HG02678 (cell line): Measurements from ENCODE around the gene CIP2A.

Source experiments
- ATAC-seq: cut with Tn5 transposase; IDR thresholded peaks from one replicate; pipeline ENCODE4 v1.9.1; 2021; ENCODE audit warnings: mild to moderate bottlenecking, moderate library complexity; ENCODE audit not compliant: unreplicated experiment

Gene CIP2A

GRCh38 chr3:108511490-108511889 lies 77.7 kb downstream of the CIP2A start:
- ATAC-seq = no peak

GRCh38 chr3:108511055-108511454 lies 78.2 kb downstream of the CIP2A start:
- no peak for ATAC-seq

- ATAC-seq = no peak
Measured at GRCh38 chr3:108510496-108510895, 78.7 kb downstream of the CIP2A start, which contains the start of gene MYH15. TSS of gene MYH15 (minus strand) at chr3:108510596. CDS start at chr3:108510530, 66 bp downstream.

- no peak for ATAC-seq
Measured at GRCh38 chr3:108509871-108510270, 79.4 kb downstream of the CIP2A start.

- no peak for ATAC-seq
Measured at GRCh38 chr3:108509263-108509662, 80.0 kb downstream of the CIP2A start.

- no peak for ATAC-seq
Measured at GRCh38 chr3:108507902-108508301, 81.3 kb downstream of the CIP2A start.

- ATAC-seq = no peak
Measured at GRCh38 chr3:108505811-108506210, 83.4 kb downstream of the CIP2A start.

- ATAC-seq = no peak
Measured at GRCh38 chr3:108503722-108504121, 85.5 kb downstream of the CIP2A start.

- no peak for ATAC-seq
Measured at GRCh38 chr3:108501535-108501934, 87.7 kb downstream of the CIP2A start.

GRCh38 chr3:108500728-108501127 lies 88.5 kb downstream of the CIP2A start:
- ATAC-seq = no peak
